GM10266 (cell line): Measurements from ENCODE around the gene C7orf25.

Experiments
- DNase-seq: peaks from one replicate; pipeline ENCODE4 v3.0.0; 2012; ENCODE audit errors: extremely low spot score
- CTCF ChIP-seq: IDR thresholded peaks from 2 replicates; pipeline ENCODE4 v1.5.1; 2012; ENCODE audit warnings: mild to moderate bottlenecking, low read depth; ENCODE audit not compliant: control insufficient read depth, insufficient read depth; ENCODE audit errors: missing control alignments

Gene C7orf25

DNA sequence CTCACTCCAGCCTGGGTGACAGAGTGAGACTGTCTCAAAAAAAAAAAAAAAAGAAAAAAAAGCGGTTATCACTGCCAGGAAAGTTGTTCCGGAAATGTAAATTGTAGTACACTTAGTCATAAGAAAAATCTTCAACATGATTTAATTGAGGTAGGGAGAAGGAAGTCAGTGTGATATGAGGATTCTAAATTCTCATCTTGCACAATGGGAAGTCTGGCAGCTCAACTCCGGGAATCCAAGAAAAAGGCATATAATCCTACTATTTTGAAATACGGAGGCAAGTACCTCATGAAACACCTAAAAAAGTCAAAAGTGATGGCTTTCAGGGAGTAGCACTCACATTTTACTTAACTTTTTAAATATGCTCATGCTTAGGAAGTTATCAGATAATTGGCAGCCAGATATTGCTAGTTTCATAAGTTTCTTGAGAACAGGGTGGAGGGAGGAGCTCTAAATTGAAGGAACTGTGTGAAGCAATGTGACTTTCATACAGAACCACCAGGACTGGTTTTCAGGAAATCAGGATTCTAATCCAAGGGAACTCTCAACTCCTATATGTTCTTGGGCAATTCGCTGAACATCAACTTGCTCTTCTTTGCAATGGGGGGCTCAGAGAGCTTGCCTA, 2.7 kb upstream of the C7orf25 start:
- no peak for DNase-seq
- no peak for TF ChIP-seq CTCF

- no peak for DNase-seq
- no peak for TF ChIP-seq CTCF
Observed at GRCh38 chr7:42914009-42914408, 2.1 kb upstream of the C7orf25 start.

GRCh38 chr7:42913591-42913990, 1.7 kb upstream of the C7orf25 start:
- no peak for TF ChIP-seq CTCF
- no peak for DNase-seq

DNA sequence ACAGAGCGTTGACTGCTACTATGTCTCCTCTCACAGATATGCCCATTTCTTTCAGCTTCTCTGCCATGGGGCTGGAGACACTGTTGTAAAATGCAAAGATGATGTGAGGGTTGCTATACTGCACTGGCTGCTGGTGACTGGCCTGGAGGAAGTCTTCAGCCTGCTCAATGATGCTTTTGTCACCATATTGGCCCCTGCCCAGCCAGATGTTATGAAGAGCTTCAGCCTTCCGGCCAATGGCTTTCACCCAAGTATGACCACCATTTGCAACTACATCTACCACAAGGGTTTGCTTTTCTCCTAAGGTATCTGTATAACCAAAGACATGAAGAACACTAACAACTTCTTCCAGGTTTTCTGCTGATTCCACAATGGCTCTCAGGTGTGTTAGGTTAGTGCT, 1.6 kb downstream of the C7orf25 start:
- TF ChIP-seq CTCF, result no peak
- no peak for DNase-seq

DNA sequence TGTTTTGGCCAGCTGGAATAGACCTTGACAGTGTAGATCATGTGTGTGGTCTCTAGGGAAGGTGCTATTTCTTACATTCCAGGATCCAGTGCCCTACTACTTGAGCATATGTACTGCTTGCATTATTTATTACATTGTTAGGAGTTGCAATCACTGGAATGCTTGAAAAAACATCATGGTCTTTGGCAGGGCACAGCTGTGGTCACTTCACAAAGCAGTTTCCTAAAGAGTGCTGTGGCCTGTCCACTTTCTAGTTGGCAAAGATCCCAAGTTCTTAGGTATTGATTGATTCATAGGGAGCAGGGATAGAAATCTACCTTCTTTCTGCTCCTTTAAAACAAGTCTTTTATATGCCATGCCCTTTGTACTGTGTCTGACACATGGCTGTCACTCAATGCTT, 4.6 kb downstream of the C7orf25 start:
- DNase-seq, result no peak
- TF ChIP-seq CTCF, result no peak

GRCh38 chr7:42906181-42906580, 5.7 kb downstream of the C7orf25 start:
- no peak for TF ChIP-seq CTCF
- DNase-seq, result no peak

- DNase-seq, result no peak
- TF ChIP-seq CTCF, result no peak
Observed at GRCh38 chr7:42902331-42902730, 9.5 kb downstream of the C7orf25 start.
